GM18499 (cell line): Measurements from ENCODE around the gene SPAG7.
"Not testable (repeated sequence)": the region's sequence is repeated elsewhere in the genome, so short reads cannot be mapped to it uniquely, and the experiment has no call there.

Experiments
- ATAC-seq: cut with Tn5 transposase; IDR thresholded peaks from one replicate; pipeline ENCODE4 v1.9.1; 2021; ENCODE audit warnings: moderate number of reproducible peaks; ENCODE audit not compliant: insufficient read depth, unreplicated experiment

Gene SPAG7

GRCh38 chr17:4938688-4939545 is 28.7 kb downstream of the SPAG7 start:
- no peak for ATAC-seq

- ATAC-seq, result no peak
These were observed 29.5 kb downstream of the SPAG7 start for GRCh38 chr17:4938069-4938491.

GRCh38 chr17:4937553-4937952 is 30.1 kb downstream of the SPAG7 start:
- no peak for ATAC-seq

GRCh38 chr17:4936436-4936835 is 31.2 kb downstream of the SPAG7 start:
- no peak for ATAC-seq

- no peak for ATAC-seq
These were observed 32.0 kb downstream of the SPAG7 start for GRCh38 chr17:4935650-4936049.

- ATAC-seq, result no peak
These were observed 33.2 kb downstream of the SPAG7 start for GRCh38 chr17:4934173-4934979.

- ATAC-seq, result no peak
These were observed 34.0 kb downstream of the SPAG7 start for GRCh38 chr17:4933646-4934045.

- no peak for ATAC-seq
These were observed 34.9 kb downstream of the SPAG7 start for GRCh38 chr17:4932756-4933155.

GRCh38 chr17:4931963-4932362 is 35.7 kb downstream of the SPAG7 start, which contains the start of gene GP1BA:
Gene GP1BA, plus strand, starts transcription at chr17:4932277. Its CDS starts 328 bp downstream, at chr17:4932605.
- no peak for ATAC-seq

- no peak for ATAC-seq
These were observed 38.7 kb downstream of the SPAG7 start for GRCh38 chr17:4928881-4929280.

GRCh38 chr17:4926577-4927335 is 40.9 kb downstream of the SPAG7 start:
- not testable (repeated sequence) for ATAC-seq

- ATAC-seq, result no peak
These were observed 46.3 kb downstream of the SPAG7 start for GRCh38 chr17:4921320-4921719.

- ATAC-seq, result no peak
These were observed 47.1 kb downstream of the SPAG7 start for GRCh38 chr17:4920351-4921048.

- ATAC-seq, result no peak
These were observed 48.0 kb downstream of the SPAG7 start for GRCh38 chr17:4919511-4920047.

- not testable (repeated sequence) for ATAC-seq
These were observed 53.1 kb downstream of the SPAG7 start for GRCh38 chr17:4914551-4914950.

GRCh38 chr17:4913994-4914393 is 53.6 kb downstream of the SPAG7 start:
- ATAC-seq, result no peak
